Sigmoid colon (tissue), 7 donors: Measurements from ENCODE around the gene ADARB2. TPM values are rescaled to one million over a fixed set of nuclear protein-coding genes. Genes with fewer than 3 reads are reported as not detected.
"Not testable (repeated sequence)": the region's sequence is repeated elsewhere in the genome, so short reads cannot be mapped to it uniquely, and the experiment has no call there.

ENCODE experiments used
- DNase-seq: peaks from one replicate; pipeline ENCODE4 v3.0.0-alpha.2; 2019
- H3K27ac ChIP-seq, 4 donors: fragments of 200-600 bp; sonication (generic); one replicate each; pipeline ENCODE4 v1.5.1; 2016 to 2019; ENCODE audit warnings: mild to moderate bottlenecking in 1 of 4
- H3K27me3 ChIP-seq, 3 donors: fragments of 200-600 bp; sonication (generic); one replicate each; pipeline ENCODE4 v1.5.1; 2019; ENCODE audit warnings: mild to moderate bottlenecking in 1 of 3
- H3K36me3 ChIP-seq, 4 donors: fragments of 200-600 bp; sonication (generic); one replicate each; pipeline ENCODE4 v1.5.1; 2016 to 2019
- H3K4me1 ChIP-seq, 4 donors: fragments of 200-600 bp; sonication (generic); one replicate each; pipeline ENCODE4 v1.5.1; 2017 to 2019
- H3K4me3 ChIP-seq, 4 donors: fragments of 200-600 bp; sonication (generic); one replicate each; pipeline ENCODE4 v1.5.1; 2017 to 2019; ENCODE audit warnings: mild to moderate bottlenecking in 2 of 4, moderate library complexity in 1 of 4
- H3K9me3 ChIP-seq, 4 donors: fragments of 200-600 bp in 3 of 4; sonication (generic) in 3 of 4; one replicate each; pipeline versions ENCODE4 v1.5.1 to v1.6.1; 2013 to 2019
- EP300 ChIP-seq, 4 donors: sonication (generic); formaldehyde crosslinking; IDR thresholded peaks; one replicate each; pipeline ENCODE4 v1.6.1; 2017; ENCODE audit warnings: antibody characterized with exemption in 4 of 4
- POLR2A ChIP-seq, 2 donors: fragments of 450-650 bp; IDR thresholded peaks; one replicate each; pipeline ENCODE4 v1.6.1; 2016; ENCODE audit warnings: antibody characterized with exemption in 2 of 2, mild to moderate bottlenecking in 2 of 2, moderate library complexity in 2 of 2
- POLR2AphosphoS5 ChIP-seq, 4 donors: sonication (generic); formaldehyde crosslinking; IDR thresholded peaks; one replicate each; pipeline ENCODE4 v1.6.1; 2017; ENCODE audit warnings: antibody characterized with exemption in 4 of 4
- WGBS, 2 donors: extraction: QIAGEN DNeasy Blood & Tissue Kit; methylation state at CpG; one replicate each; pipeline ENCODE4 v1.1.7; 2013; 5-methylcytosine and 5-hydroxymethylcytosine counted together
- intact Hi-C: fragments of 100-400 bp; cut with DNase I; formaldehyde crosslinking; loops from one replicate; pipeline ENCODE4 v1.15.1; 2023
- polyA plus RNA-seq, 3 donors: library from polyadenylated mRNA; stranded (reverse); fragments of 200-250 nt; gene quantifications; one replicate each; pipeline ENCODE4 v1.2.3, GENCODE V29; 2013
- total RNA-seq, 4 donors: library from RNA; depleted of rRNA; stranded (reverse); fragments of >200 nt; gene quantifications; one replicate each; pipeline ENCODE4 v1.1.0, GENCODE V29; 2016
- TF ChIP-seq, protein P1 (sequence below), 4 experiments: fragments of 450-650 bp in 3 of 4; fragments of 200-600 bp in 1 of 4; IDR thresholded peaks; one replicate each; pipeline ENCODE4 v1.5.1; 2016 to 2019; ENCODE audit warnings: antibody characterized with exemption in 4 of 4, mild to moderate bottlenecking in 3 of 4, moderate library complexity in 2 of 4
- donor health status: healthy with polysubstance abuse.
- donor health status: Bipolar disorder and iron deficiency.
- donor health status: healthy.

ADARB2 gene
- total and polyA plus RNA-seq, 7 donors, result 0.60 to 5.9 (median 3.5) TPM; not detected in 1

DNA sequence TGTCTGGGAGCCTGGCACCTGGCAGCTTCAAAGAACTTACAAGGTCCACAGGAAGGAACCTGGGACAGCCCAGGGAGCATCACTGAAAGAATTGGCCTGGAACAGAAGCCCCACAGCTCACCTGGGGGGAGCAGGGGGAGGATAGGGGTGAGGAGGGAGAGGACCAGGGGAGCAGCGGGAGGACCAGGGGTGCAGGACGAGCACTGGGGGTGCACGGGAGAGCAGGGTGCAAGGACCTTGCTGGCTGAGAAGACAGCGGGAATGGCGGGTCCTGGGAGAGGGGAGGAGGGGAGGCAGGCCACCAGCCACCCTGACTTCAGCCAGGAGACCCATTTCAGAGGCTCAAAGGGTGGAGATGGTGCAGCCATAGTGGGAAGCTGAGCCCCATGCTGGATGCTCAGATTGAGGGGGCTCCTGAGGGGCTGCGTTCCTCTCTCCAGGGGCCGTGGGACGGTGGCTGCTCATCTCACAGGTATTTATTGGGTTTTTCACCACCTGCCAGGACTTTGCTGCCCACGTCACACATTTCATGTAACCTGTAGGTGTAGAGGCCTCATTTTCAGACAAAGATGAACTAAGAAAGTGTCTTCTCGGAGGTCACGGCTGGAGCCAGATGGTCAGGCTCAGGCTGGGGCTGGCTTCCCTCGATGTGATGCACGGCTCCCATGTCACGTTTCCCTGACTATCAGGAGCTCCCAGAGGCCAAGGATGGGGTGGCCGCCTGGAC lies 571.1 kb downstream of the ADARB2 start:
- 90 to 92% methylated on average over 15 of the region's 15 CpGs for WGBS, 2 donors
- TF ChIP-seq POLR2A (IDR thresholded peaks at IDR 0.05), result no peak
- TF ChIP-seq POLR2AphosphoS5 (IDR thresholded peaks at IDR 0.05), result no peak
- TF ChIP-seq, protein P1, sequence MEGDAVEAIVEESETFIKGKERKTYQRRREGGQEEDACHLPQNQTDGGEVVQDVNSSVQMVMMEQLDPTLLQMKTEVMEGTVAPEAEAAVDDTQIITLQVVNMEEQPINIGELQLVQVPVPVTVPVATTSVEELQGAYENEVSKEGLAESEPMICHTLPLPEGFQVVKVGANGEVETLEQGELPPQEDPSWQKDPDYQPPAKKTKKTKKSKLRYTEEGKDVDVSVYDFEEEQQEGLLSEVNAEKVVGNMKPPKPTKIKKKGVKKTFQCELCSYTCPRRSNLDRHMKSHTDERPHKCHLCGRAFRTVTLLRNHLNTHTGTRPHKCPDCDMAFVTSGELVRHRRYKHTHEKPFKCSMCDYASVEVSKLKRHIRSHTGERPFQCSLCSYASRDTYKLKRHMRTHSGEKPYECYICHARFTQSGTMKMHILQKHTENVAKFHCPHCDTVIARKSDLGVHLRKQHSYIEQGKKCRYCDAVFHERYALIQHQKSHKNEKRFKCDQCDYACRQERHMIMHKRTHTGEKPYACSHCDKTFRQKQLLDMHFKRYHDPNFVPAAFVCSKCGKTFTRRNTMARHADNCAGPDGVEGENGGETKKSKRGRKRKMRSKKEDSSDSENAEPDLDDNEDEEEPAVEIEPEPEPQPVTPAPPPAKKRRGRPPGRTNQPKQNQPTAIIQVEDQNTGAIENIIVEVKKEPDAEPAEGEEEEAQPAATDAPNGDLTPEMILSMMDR (IDR thresholded peaks at IDR 0.05), result no peak
- Histone ChIP-seq H3K4me1 (no peaks in the 10 kb centered on the region), H3K27ac (no peak overlapping the region), H3K9me3 (no peaks in the 10 kb centered on the region), H3K4me3 (no peak overlapping the region), H3K36me3 (no peaks in the 10 kb centered on the region), H3K27me3 (no peaks in the 10 kb centered on the region)
- intact Hi-C loops, result no loop called here
- peak; percentile 45 for DNase-seq

GRCh38 chr10:1163831-1164230 lies 573.5 kb downstream of the ADARB2 start:
- Histone ChIP-seq H3K4me3 (no peak overlapping the region), H3K27me3 (no peaks in the 10 kb centered on the region), H3K4me1 (no peaks in the 10 kb centered on the region), H3K9me3 (no peaks in the 10 kb centered on the region), H3K27ac (no peak overlapping the region), H3K36me3 (no peaks in the 10 kb centered on the region)
- WGBS, 2 donors, result 73 to 83% methylated on average over 5 of the region's 5 CpGs
- intact Hi-C loops, result no loop called here
- DNase-seq, result no peak
- TF ChIP-seq POLR2AphosphoS5 (IDR thresholded peaks at IDR 0.05) (no peak), POLR2A (IDR thresholded peaks at IDR 0.05) (no peak), EP300 (IDR thresholded peaks at IDR 0.05) (no peak)
- TF ChIP-seq, protein P1 (IDR thresholded peaks at IDR 0.05), result no peak

- H3K27ac ChIP-seq, result no peak overlapping the region
- 90 to 95% methylated on average over 29 of the region's 29 CpGs for WGBS, 2 donors
- no peak for DNase-seq
- H3K4me1 ChIP-seq, result no peaks in the 10 kb centered on the region
- H3K4me3 ChIP-seq, result no peak overlapping the region
- H3K36me3 ChIP-seq, result no peaks in the 10 kb centered on the region
- no peaks in the 10 kb centered on the region for H3K9me3 ChIP-seq
- no peaks in the 10 kb centered on the region for H3K27me3 ChIP-seq
- TF ChIP-seq POLR2AphosphoS5 (IDR thresholded peaks at IDR 0.05), result no peak
- TF ChIP-seq POLR2A (IDR thresholded peaks at IDR 0.05), result no peak
- TF ChIP-seq EP300 (IDR thresholded peaks at IDR 0.05), result no peak
- TF ChIP-seq, protein P1 (IDR thresholded peaks at IDR 0.05), result no peak
- intact Hi-C loops, result no loop called here
Observed at GRCh38 chr10:1163204-1163660, 574.1 kb downstream of the ADARB2 start.

DNA sequence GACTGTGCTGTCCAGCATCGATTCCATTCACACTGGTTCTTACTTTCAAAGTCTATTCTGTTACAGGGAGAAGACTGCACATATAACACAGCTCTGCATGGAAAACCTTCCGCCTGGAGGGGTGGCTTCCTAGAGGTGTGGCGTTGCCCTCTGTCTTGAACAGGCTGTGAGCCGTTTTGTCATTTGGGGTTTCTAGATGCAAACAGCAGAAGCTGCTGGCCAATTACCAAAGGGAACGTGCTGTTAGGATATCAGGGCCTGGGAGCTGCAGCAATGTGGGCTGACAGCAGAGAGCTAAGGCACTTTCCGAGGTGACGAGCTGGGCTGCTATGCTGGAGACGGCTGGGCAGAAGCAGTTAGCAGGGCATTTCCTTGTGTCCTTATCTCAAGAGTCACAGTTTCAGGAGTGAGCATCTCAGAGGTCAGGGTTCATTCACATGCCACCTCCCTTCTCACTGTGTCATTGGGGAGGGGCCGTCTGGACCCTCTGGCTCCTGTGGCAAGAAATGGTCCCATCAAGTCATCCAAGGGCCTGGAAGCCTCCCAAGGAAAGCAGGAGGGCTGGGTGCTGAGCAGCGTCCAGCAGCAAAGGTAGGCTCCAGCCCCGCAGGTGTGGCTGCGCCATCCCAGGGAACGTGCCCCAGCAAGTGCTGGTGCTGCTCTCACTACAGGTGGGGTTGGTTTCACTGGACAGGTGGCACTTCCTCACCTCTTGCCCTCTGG lies 574.7 kb downstream of the ADARB2 start:
- 74 to 79% methylated on average over 13 of the region's 13 CpGs for WGBS, 2 donors
- peak; percentile 48 for DNase-seq
- Histone ChIP-seq H3K4me3 (no peak overlapping the region), H3K9me3 (no peaks in the 10 kb centered on the region), H3K27ac (no peak overlapping the region), H3K36me3 (no peaks in the 10 kb centered on the region), H3K27me3 (no peaks in the 10 kb centered on the region), H3K4me1 (no peaks in the 10 kb centered on the region)
- intact Hi-C loops, result no loop called here
- TF ChIP-seq, protein P1 (IDR thresholded peaks at IDR 0.05), result no peak
- TF ChIP-seq POLR2A (IDR thresholded peaks at IDR 0.05), result no peak
- TF ChIP-seq EP300 (IDR thresholded peaks at IDR 0.05), result no peak
- TF ChIP-seq POLR2AphosphoS5 (IDR thresholded peaks at IDR 0.05), result no peak

- H3K27me3 ChIP-seq, H3K36me3 ChIP-seq, H3K4me3 ChIP-seq, H3K4me1 ChIP-seq, intact Hi-C loops, H3K27ac ChIP-seq, H3K9me3 ChIP-seq, DNase-seq: not testable (repeated sequence)
- 79 to 81% methylated on average over 5 of the region's 5 CpGs for WGBS, 2 donors
Observed at GRCh38 chr10:1161315-1161673, 576.0 kb downstream of the ADARB2 start.
